HG03039 (cell line): ENCODE data around the gene CSAD.

Experiments used
- ATAC-seq: cut with Tn5 transposase; IDR thresholded peaks from one replicate; pipeline ENCODE4 v1.9.1; 2021; ENCODE audit warnings: mild to moderate bottlenecking, moderate library complexity; ENCODE audit not compliant: unreplicated experiment

CSAD gene

DNA sequence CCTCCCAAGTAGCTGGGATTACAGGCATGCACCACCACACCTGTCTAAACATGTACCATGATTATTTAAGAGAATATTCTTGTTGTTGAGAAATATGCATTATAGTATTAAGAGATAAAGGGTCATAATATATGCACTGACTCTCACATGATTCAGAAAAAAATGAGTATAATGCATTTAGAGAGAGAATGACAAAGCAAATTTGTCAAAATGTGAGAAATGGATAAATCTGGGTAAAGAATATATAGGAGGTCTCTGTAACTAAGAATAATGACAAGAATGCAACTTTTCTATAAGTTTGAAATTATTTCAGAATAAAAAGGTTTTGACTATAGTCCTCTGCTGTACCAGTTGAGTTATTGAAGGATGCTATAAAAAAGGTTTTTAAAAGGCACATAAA is 28.3 kb downstream of the CSAD start:
- ATAC-seq: no peak

DNA sequence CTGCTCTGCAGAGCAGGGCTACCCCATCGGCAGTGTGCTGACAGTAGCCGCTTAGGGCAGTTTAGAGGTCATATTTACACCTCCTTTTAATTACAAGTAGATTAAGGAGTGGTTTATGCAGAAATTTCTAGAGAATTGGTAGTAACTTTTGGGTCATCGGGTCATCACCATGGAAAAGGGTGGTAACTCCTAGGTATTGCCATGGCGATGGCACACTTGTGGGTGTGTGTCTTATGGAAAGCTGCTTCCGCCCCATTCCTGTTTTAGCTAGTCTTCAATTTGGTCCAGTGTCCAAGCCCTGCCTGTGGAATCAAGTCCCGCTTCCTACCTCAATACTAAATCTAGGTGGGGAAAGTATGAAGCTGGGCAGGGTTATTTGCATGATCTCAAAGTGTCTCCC is 29.7 kb downstream of the CSAD start:
- ATAC-seq: no peak

DNA sequence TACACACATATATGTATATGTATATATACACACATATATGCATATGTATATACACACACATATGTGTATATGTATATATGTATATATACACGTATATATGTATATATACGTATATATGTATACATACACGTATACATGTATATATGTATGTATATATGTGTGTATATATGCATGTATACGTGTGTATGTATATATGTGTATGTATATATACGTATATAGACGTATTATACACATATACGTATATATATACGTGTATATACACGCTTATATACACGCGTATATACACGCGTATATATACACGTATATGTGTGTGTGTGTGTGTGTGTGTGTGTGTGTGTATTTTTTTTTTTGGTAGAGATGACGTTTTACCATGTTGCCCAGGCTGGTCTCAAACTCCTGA is 33.1 kb downstream of the CSAD start:
- ATAC-seq: no peak

DNA sequence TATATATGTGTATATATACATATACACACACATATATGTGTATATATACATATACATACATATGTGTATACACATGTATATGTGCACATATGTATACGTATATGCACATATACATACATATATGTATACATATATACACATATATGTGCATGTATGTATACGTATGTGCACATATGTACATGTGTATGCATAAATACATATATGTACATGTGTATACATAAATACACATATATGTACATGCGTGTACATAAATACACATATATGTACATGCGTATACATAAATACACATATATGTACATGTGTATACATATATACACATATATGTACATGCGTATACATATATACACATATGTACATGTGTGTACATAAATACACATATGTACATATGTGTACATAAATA is 33.5 kb downstream of the CSAD start:
- ATAC-seq: no peak

DNA sequence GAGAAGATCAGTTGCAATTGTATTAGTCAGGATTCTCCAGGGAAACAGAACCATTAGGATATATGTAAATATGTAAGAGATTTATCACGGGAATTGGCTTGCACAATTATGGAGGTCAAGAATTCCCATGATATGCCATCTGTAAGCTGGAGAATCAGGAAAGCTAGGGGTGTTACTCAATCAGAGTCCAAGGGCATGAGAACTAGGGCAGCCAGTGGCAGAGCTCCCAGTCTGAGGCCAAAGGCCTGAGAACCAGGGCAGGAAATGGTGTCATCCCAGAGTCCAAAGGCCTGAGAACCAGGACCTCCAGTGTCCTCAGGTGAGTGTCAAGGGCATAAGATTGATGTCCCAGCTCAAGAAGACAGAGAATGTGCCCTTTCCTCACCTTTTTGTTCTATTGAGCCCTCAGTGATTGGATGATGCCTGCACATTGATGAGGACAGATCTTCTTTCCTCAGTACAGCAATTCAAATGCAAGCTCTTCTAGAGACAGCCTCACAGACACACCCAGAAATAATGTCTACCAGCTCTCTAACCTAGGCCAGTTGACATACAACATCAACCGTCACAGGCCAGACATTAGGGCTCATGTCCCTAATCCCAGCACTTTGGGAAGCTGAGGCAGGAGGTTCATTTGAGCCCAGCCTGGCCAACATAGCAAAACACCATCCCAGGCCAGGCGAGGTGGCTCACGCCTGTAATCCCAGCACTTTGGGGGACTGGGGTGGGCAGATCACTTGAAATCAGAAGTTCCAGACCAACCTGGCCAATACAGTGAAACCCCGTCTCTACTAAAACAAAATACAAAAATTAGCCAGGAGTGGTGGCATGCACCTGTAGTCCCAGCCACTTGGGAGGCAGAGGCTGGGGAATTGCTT is 35.1 kb downstream of the CSAD start:
- ATAC-seq: no peak

DNA sequence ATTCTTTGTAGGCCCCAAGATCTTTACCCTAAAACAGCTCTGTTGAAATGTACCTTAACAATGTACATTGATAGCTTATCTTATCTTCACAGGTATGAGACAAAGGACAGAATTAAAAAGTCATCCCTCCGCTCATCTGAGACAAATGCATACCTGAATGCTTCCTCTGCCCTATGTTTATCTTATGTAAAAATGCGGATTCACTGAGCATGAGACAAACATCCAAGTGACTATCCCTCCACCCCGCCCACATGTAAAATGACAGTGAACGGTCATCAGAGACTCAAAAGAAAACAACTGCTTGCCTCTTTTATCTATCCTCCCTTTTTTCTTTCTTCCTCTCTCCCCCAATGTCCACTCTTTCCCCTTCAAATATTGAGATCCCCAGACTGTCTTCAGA is 37.4 kb downstream of the CSAD start:
- no peak for ATAC-seq

DNA sequence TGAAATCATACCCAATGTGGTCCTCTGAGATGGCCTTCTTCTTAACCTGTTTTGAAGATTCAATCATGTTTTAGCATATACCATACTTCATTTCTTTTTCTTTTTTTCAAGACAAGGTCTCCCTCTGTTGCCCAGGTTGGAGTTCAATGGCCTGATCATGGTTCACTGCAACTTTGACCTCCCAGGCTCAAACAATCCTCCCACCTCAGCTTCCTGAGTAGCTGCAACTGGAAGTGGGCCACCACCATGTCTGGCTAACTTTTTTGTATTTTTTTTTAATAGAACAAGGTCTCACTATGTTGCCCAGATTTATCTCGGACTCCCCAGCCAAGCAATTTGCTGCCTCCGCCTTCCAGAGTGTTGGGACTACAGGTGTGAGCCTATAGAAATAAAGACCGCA is 47.0 kb downstream of the CSAD start:
- ATAC-seq: no peak

DNA sequence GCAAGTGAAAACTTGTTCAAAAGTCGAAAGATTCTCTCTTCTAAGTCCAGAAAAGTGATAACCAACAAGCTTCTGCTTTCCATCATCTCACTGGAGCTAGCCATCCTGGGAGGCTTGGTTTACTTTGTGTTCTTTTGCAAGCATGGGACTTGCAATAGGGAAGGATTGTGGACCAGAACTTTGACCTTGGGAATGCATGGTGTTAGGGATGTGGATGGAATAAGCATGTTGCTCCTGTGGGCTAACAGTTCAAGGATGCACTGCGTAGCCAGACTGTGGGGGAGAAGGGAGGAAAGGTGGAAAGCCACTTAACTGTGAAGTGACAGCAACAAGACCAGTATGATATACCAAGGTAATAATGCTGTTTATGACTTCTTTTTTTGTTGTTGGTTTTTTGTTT is 48.9 kb downstream of the CSAD start:
- ATAC-seq: no peak

DNA sequence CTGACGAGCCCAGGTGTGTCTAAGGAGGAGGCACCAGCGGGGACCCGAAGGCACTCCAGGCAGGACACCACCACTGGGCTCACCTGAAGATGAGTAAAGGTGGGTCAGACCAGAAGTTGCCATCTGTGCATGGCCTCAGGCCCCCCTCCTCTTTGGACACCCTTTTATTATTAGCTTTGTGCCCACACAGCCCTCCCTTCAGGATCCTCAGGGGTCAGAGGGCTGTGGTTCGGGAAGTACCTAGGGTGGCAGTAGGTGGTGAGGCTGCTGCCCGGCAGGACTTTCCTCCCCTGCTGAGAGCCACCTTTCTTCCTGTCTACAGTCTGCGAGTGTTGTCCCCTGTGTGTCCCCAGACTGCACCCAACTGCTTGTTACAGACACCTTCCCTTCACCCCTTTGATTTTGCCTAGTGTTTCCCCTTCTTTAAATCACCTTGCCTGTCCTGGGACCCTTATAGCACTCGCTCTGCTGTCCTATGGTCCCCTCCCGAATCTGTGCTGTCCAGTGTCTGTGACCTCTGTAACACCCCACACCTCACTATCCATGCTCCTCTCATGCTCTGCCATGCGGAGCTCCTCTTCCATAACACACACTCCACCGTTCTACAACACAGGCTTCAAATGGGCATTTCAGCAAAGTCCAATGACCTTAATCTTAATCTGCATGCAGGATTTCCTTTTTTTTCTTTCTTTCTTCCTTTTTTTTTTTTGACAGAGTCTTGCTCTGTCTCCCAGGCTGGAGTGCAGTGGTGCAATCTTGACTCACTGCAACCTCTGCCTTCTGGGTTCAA is 51.8 kb downstream of the CSAD start:
- ATAC-seq: no peak

DNA sequence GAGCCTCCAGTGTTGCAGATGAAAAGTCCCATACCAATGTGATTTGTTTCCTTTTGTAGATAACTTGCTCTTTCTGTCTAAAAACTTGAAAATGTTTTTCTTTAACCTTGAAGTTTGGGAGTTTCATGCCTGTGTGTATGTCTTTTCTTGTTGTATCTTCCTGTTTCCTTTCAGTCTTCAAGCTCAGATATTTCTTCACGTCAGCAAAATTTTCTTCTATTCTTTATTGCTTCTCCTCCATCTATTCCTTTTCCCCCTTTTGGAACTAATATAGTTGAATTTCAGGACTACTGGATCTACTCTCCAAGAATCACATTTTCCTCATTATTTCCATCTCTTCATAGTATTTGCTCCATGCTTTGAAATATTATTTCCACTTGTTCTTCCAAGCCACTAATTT is 53.6 kb downstream of the CSAD start:
- no peak for ATAC-seq

DNA sequence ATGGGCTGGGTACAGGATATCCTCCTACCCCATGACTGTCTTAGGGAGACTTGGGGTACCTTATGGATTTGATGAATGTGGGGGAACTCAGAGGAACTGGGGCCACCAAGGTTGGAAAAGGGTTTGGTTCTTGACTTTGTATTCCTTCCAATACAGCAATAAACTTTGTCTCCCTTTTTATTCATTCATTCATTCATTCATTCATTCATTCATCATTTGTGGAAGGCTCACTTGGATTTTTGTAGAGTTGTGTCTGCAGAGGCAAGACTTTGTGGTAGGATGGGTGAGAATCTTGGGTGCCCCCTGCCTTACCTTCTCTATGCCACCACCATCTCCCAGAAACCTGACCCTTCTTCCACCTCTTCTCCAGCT is 56.4 kb downstream of the CSAD start:
- ATAC-seq: no peak

DNA sequence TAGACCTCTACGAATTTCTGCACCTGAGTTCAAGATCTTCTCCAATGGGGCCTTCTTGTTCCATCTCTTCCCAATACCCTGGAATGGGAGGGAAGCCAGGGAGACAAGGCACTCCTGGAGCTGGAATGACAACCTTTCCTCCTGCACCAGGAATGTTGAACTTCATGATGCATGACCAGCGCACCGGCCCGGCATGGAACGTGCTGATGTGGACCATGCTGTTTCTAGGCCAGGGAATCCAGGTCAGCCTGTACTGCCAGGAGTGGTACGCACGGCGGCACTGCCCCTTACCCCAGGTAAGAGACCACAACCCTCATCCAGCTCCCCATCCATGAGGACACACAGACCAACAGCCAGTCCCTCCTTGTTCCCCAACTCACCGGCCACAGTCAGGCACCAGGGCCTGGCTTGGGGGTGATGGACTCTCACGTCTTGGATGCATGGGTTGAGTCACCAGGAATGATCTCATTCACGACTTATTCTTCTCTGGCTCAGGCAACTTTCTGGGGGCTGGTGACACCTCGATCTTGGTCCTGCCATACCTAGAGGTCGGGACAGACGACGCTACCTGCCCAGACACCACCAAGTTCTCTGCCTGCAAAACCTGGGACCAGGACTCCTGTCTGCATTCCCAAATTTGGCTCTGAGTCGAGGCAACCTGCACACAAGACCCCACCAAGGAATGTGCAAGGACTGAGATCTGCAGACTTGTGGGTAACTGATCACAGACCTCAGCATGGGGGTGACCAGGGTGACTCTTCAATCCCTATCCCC is 57.0 kb downstream of the CSAD start:
- ATAC-seq: no peak

DNA sequence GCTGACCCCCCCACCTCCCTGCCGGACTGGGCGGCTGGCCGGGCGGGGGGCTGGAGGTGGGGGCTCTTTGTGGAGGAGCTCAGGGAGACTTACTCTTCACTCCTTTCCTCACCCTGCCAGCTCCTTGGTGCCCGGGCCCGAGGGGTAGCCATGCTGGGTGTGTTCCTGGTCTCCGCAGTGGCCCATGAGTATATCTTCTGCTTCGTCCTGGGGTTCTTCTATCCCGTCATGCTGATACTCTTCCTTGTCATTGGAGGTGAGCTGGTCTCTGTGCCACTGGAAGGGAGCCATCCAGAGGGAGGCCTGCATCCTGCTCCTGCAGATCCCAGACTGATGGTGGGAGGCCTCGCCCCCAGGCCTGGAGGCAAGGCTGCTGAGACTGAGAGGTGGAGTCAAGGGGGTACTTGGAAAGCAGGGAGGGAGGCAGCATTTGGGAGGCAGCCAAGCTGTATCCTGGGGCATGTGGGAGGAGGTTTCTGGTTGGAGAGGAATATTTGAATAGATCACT is 57.7 kb downstream of the CSAD start:
- ATAC-seq: no peak

DNA sequence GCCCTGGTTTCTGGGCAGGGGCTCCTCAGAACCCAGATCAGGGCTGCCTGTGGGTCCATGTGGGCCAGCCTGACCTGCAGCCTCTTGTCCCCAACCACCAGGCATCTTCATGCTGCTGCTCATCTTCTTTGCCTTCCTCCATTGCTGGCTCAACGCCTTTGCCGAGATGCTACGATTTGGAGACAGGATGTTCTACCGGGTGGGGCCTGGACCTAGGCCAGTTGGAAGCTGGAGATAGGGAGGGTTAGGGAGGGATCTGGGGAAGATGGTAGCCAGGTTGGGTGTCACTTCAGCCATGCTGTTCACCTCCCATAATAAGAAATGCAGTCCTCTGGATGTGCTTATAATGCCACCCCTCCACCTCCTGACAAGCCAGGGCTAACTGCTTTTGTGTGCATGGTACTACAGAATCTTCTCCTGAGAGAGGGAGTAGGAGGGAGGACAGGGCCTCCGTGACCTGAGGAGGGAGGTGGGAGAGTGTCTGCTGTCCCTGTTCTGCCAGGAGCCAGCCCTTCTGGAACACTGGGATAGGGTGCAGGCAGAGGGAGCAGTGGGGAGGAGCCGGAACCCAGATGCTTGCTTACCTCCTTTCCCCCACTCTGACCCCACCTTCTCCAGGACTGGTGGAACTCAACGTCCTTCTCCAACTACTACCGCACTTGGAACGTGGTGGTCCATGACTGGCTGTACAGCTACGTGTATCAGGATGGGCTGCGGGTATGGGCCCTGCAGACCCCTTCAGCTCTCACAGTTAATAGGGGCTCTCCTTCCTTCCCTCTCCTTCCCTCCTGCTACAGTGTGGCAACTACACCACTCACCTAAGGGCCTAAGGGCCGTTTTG is 59.8 kb downstream of the CSAD start:
- no peak for ATAC-seq

DNA sequence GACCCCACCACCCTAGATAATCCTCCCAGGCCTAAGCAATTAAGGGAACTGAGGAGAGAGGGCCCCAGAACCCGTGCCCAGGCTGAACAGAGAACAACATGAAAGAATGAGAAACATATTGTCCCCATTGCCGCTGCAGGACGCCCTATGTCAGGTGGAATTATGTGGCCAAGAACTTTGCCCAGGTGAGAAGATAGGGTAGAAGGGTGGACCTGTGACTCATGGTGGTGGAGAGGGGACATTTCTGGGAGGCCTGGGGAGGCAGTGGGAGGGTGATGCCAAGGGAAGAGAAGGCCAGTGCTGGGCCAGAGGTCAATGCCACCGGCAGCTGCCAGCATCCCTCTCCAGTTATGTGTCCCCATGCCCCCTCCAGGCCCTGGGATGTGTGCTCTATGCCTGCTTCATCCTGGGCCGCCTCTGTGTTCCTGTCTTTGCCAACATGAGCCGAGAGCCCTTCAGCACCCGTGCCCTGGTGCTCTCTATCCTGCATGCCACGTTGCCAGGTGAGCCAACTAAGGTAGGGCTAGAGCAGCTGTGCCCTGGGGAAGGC is 61.9 kb downstream of the CSAD start:
- no peak for ATAC-seq

DNA sequence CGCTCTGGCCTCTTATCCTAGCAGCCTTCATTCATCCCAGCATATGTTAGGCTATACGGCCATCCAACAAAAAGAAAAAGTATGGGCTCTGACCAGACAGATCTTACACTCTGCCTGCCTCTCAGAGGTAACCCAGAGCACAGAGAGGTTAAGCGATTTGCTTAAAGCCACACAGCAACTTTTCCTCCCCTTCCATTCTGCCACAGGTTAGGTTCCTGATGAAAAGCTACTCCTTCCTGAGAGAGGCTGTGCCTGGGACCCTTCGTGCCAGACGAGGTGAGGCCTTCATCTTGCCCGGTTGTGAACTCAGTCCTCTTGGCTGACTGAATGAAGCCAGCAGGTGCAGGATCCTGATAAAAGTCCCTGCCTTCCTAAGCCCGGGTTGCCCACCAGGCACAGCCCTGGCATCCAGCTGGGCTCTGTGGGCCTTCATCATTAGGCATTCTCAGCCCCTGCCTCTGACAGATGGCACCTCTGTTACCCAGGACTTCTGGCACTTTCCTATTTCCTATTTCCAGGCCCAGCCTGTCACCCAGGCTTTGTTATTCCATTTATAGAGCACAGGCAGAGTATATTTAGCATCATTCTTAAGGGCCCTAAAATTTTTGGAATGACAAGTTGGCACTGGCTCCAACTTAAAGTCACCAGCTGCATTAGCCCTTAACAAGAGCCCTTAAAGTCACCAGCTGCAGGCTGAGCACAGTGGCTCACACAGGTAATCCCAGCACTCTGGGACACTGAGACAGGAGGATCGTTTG is 64.7 kb downstream of the CSAD start:
- ATAC-seq: no peak

DNA sequence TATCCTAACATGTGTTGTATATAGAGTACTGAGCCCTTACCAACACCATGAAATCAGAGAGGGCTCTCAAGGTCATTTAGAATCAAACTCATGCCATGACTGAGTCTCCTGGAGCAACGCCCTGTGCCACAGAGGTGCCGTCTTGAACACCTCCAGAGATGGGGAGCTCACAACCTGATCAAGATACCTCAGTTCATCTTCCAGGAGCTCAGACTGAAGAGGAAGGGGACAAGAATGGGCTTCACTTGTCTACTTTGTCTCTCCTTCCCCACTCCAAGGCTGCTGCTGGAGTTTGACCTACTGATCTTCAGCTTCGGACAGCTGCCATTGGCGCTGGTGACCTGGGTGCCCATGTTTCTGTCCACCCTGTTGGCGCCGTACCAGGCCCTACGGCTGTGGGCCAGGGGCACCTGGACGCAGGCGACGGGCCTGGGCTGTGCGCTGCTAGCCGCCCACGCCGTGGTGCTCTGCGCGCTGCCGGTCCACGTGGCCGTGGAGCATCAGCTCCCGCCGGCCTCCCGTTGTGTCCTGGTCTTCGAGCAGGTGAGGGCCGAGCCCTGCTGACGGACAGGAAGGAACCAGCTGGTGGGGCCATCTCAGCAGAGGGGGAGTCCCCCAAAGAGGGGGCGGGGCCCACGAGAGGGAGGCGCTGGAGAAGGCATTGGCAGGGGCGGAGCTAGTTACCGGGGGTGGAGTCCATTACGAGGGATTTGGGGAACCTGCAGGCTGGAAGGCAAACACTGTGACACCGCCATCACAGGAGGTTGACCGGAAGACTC is 65.4 kb downstream of the CSAD start:
- ATAC-seq: no peak

DNA sequence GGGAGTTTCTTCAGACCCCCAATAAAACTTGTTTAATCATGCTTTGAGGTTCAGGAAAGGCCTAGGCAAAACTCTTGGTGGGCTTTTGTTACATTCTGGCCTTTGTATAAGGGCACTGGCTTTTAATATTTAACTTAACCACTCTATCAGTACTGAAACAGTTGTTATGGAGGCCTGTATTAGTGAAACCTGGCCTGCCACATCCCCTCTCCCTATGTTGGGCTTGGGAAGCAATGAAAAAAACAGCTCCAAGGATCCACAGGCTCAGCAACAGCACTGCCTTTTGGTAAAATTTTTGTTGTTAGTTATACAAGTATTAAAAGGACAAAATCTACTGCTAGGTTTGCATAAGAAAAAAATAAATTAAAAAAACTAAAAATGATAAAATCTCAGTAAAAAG is 66.8 kb downstream of the CSAD start:
- ATAC-seq: no peak
